Measurements from ENCODE around the gene ANKMY1. TPM values are rescaled to one million over a fixed set of nuclear protein-coding genes. Genes with fewer than 3 reads are reported as not detected.

The ANKMY1 gene
- total and polyA plus RNA-seq, 2 of the 8 experiments (the other 6 are each of a cell fraction or from before 2014, with no cell fraction given) = 4.5 to 4.8 TPM

DNA sequence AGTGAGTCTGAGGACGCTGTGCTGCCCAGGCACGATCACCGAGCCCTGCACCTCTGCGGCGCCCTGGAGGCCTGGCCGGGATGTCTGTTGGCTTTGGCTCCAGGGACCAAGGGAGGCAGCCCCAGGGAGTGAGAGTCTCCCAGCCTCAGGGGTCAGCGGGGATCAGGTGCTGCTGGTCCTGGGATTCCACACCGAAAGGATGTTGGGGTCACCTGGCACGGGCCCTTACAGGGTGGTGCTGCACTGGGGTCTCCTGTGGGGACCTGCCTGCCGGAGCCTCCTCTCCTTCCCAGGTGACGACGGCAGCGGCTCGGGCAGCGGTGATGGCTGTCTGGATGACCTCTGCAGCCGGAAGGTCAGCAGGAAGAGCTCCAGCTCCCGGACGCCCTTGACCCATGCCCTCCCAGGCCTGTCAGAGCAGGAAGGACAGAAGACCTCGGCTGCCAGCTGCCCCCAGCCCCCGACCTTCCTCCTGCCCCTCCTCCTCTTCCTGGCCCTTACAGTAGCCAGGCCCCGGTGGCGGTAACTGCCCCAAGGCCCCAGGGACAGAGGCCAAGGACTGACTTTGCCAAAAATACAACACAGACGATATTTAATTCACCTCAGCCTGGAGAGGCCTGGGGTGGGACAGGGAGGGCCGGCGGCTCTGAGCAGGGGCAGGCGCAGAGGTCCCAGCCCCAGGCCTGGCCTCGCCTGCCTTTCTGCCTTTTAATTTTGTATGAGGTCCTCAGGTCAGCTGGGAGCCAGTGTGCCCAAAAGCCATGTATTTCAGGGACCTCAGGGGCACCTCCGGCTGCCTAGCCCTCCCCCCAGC lies 91.8 kb downstream of the ANKMY1 start:
- Histone ChIP-seq H3K23me2 (ENCODE audit: low read depth, low read length) (peaks cover 4% of the 10 kb centered on the region; the same call in 1 of the 2 replicates), H2BK12ac (ENCODE audit: low read depth, low read length) (no peak overlapping the region), H3K4me3 (ENCODE audit: extremely low read depth in 1 of 4, insufficient read depth in 2 of 4, low read depth in 3 of 4, low read length in 4 of 4) (no peak overlapping the region), H4K5ac (ENCODE audit: insufficient read length, low read depth, low read length) (no peak overlapping the region), H2BK20ac (ENCODE audit: low read length) (no peak overlapping the region), H2AFZ (ENCODE audit: low read length) (no peak overlapping the region), H3K27ac (ENCODE audit: low read depth, low read length) (no peak overlapping the region), H3K56ac (replicated peaks; ENCODE audit: insufficient read length, low read depth, low read length) (no peak overlapping the region), H3K9ac (replicated peaks in 1 of 4; ENCODE audit: extremely low read depth in 1 of 4, low read depth in 3 of 4, low read length in 3 of 4) (no peak overlapping the region), H3K4me2 (ENCODE audit: insufficient read depth in 1 of 2, low read depth in 2 of 2, low read length in 2 of 2) (no peak overlapping the region), H3K27me3 (replicated peaks in 1 of 4; ENCODE audit: control insufficient read depth in 3 of 4, extremely low read depth in 1 of 4, insufficient read depth in 3 of 4, low read length in 3 of 4) (peaks cover 0 to 3% (median under 1%) of the 10 kb centered on the region in 4 experiments; a peak in 1 of 7 replicates), H4K8ac (ENCODE audit: extremely low read depth, insufficient read depth, low read length) (no peak overlapping the region), H3K4me1 (replicated peaks in 1 of 4; ENCODE audit: control insufficient read depth in 3 of 4, insufficient read depth in 4 of 4, low read length in 3 of 4) (no peaks in the 10 kb centered on the region), H4K91ac (replicated peaks; ENCODE audit: insufficient read length, low read length) (no peak overlapping the region), H2BK15ac (ENCODE audit: low read length) (no peak overlapping the region), H3K23ac (ENCODE audit: insufficient read length) (no peak overlapping the region), H3K79me2 (ENCODE audit: control insufficient read depth in 1 of 2, insufficient read depth in 2 of 2, low read length in 2 of 2) (no peaks in the 10 kb centered on the region), H2BK120ac (replicated peaks; ENCODE audit: low read depth, low read length) (no peak overlapping the region), H3K79me1 (ENCODE audit: low read depth, low read length) (no peaks in the 10 kb centered on the region), H2AK5ac (ENCODE audit: low read depth, low read length) (no peak overlapping the region), H3K4ac (replicated peaks; ENCODE audit: insufficient read length, low read depth, low read length) (no peak overlapping the region), H4K20me1 (replicated peaks in 1 of 2; ENCODE audit: control insufficient read depth in 1 of 2, insufficient read depth in 2 of 2, low read length in 2 of 2) (peaks cover 0 to 11% of the 10 kb centered on the region in 2 experiments), H3K9me3 (ENCODE audit: insufficient read depth in 2 of 2, low read depth in 1 of 2, low read length in 1 of 2) (no peaks in the 10 kb centered on the region), H3K36me3 (ENCODE audit: control insufficient read depth in 2 of 4, insufficient read depth in 4 of 4, low read length in 3 of 4) (peaks cover 0 to 13% (median 5%) of the 10 kb centered on the region in 4 experiments; a peak in 5 of 8 replicates), H3K14ac (ENCODE audit: insufficient read length) (no peak overlapping the region), H2BK5ac (ENCODE audit: low read depth, low read length) (no peak overlapping the region), H3K18ac (ENCODE audit: extremely low read depth, low read length) (no peak overlapping the region)
- FAIRE-seq = no peak
- CTCF ChIA-PET (ENCODE audit: partially characterized antibody) = interaction anchor here (2.1 kb wide), 1 partner anchor 8 kb away, joined by 6 read pairs; no protein-coding TSS in a partner anchor
- no peak for DNase-seq (ENCODE audit: low read depth in 1 of 2, low spot score in 2 of 2)
- 89% methylated on average over 23 of the region's 28 CpGs; no CpG with 5 or more reads in 1 of the 2 experiments for WGBS, 2 experiments (ENCODE audit: extremely low coverage in 1 of 2, insufficient coverage in 1 of 2, insufficient read length in 1 of 2, insufficient replicate concordance in 2 of 2, low coverage in 1 of 2, low lambda C conversion rate in 2 of 2, missing lambda C conversion rate in 1 of 2)
- POLR2A ChIA-PET (ENCODE audit: partially characterized antibody) = no interaction called here
- TF ChIP-seq BCL11A (IDR thresholded peaks at IDR 0.05; ENCODE audit: low read depth in 2 of 2, low read length in 2 of 2) (no peak), NANOG (IDR thresholded peaks at IDR 0.05; ENCODE audit: insufficient read depth, low read depth, low read length, poor library complexity, severe bottlenecking) (no peak), RAD21 (IDR thresholded peaks at IDR 0.05 in 1 of 2, conservative IDR thresholded peaks at IDR 0.05 in 1 of 2; ENCODE audit: low read depth in 2 of 2, low read length in 2 of 2) (no peak), SP2 (IDR thresholded peaks at IDR 0.05; ENCODE audit: low read length) (no peak), PHF8 (conservative IDR thresholded peaks at IDR 0.05; ENCODE audit: low read depth, low read length) (no peak), SP1 (IDR thresholded peaks at IDR 0.05; ENCODE audit: low read depth, low read length) (no peak), TAF1 (IDR thresholded peaks at IDR 0.05; ENCODE audit: low read depth, low read length) (no peak), HDAC6 (IDR thresholded peaks at IDR 0.05; ENCODE audit: low read depth, low read length) (no peak), HDAC2 (IDR thresholded peaks at IDR 0.05; ENCODE audit: borderline replicate concordance in 1 of 2, low read depth in 2 of 2, low read length in 2 of 2) (no peak)
- TF ChIP-seq, protein P1, sequence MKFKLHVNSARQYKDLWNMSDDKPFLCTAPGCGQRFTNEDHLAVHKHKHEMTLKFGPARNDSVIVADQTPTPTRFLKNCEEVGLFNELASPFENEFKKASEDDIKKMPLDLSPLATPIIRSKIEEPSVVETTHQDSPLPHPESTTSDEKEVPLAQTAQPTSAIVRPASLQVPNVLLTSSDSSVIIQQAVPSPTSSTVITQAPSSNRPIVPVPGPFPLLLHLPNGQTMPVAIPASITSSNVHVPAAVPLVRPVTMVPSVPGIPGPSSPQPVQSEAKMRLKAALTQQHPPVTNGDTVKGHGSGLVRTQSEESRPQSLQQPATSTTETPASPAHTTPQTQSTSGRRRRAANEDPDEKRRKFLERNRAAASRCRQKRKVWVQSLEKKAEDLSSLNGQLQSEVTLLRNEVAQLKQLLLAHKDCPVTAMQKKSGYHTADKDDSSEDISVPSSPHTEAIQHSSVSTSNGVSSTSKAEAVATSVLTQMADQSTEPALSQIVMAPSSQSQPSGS (IDR thresholded peaks at IDR 0.05; ENCODE audit: low read length) = no peak
